Measurements from ENCODE around the gene CDK14. TPM values are rescaled to one million over a fixed set of nuclear protein-coding genes. Genes with fewer than 3 reads are reported as not detected.

The CDK14 gene
- total RNA-seq, 1 donor, result 11.1 TPM

DNA sequence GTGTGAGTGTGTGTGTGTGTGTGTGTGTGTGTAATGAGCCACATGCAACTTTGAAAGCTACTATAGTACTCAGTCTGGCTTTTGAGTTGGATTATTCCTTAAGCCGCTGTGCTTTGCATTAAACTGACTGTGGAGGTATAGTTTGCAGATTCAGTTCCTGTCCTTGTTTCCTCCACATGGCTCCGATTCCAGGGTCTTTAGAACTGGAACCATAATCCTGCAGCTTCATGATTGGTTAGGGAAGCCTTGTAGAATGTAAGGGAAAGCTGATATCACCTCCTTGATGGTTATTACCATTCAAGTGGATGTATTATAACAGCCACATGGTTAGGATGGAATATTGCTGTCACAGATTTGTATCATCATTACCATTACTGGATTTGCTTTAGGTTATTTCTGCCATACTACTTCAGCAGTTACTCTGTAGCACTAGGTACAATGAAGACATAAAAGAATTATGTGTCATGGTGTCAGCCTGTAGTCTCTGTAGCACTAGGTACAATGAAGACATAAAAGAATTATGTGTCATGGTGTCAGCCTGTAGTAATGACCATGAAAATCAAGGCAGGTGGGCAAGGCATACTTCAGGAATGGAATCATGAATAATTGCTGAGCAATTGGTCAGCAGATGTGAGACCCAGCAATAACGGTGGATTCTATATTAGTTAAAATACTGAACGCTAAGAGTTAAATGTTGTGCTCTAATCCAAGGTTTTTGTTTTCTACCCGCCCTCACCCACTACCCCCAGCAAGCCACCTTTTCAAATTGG lies 393.1 kb downstream of the CDK14 start:
- Histone ChIP-seq H3K27me3 (ENCODE audit: insufficient read depth, low read length) (no peaks in the 10 kb centered on the region), H3K9me3 (ENCODE audit: low read depth, low read length) (no peaks in the 10 kb centered on the region), H3K4me1 (ENCODE audit: insufficient read depth, low read length) (no peaks in the 10 kb centered on the region), H3K4me3 (ENCODE audit: low read length) (no peak overlapping the region)

DNA sequence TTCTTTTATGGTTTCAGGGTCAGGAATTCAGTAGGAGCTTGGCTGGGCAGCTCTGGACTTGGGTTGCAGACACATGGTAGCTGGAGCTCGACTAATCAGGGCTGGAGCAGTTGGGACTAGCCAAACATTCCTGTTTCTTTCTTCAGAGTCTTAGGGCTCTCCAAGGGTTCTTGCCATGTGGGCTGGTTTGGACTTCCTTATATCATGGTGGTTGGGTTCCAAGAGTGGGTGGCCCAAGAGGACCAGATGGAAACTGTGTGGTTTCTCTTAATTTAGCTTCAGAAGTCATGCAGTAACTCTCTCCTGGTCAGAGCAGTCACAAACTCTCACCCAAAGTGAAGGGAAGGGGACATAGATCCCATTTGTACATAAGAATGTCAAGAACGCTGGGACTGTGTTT lies 398.0 kb downstream of the CDK14 start:
- Histone ChIP-seq H3K4me1 (ENCODE audit: insufficient read depth, low read length) (no peaks in the 10 kb centered on the region), H3K9me3 (ENCODE audit: low read depth, low read length) (no peaks in the 10 kb centered on the region), H3K27me3 (ENCODE audit: insufficient read depth, low read length) (no peaks in the 10 kb centered on the region), H3K4me3 (ENCODE audit: low read length) (no peak overlapping the region)

DNA sequence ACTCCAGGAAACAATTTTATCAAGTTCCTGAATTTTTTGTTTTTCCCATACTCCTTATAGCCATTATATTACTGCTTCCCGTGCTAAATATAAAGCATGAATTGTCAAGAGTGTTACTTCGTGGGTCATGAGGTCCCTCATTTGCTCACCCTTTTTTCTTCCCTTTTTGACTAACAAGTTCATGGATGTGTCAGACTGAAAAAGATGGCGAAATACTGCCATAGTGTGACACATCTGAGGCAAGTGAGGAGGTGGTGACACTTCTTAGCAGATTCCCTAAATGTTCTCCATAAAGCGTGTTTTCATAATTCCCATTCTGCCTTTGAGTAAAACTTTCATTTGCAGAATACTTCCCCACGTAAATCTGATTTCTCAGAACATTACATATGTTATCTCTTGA lies 398.5 kb downstream of the CDK14 start:
- H3K4me1 ChIP-seq (ENCODE audit: insufficient read depth, low read length), result no peaks in the 10 kb centered on the region
- no peak overlapping the region for H3K4me3 ChIP-seq (ENCODE audit: low read length)
- H3K9me3 ChIP-seq (ENCODE audit: low read depth, low read length), result no peaks in the 10 kb centered on the region
- H3K27me3 ChIP-seq (ENCODE audit: insufficient read depth, low read length), result no peaks in the 10 kb centered on the region

DNA sequence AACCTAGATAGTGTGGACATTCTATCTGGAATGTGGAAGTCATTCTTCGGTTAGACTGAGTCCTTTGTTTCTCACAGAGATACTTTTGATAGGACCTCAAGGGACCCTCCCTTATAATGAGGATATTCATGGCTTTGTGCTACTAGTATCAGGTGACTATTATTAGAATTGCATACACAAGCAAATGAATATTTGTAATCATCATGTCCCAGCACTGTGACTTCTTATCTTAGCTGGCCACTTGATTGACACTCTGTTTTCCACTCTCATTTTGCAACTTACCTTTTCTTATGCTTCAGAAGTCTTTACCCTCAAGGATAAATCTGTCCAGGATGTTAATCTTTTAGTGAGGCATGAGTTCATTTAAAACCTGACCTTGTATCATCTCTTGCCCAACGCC lies 399.9 kb downstream of the CDK14 start:
- H3K9me3 ChIP-seq (ENCODE audit: low read depth, low read length), result no peaks in the 10 kb centered on the region
- no peaks in the 10 kb centered on the region for H3K27me3 ChIP-seq (ENCODE audit: insufficient read depth, low read length)
- H3K4me1 ChIP-seq (ENCODE audit: insufficient read depth, low read length), result no peaks in the 10 kb centered on the region
- no peak overlapping the region for H3K4me3 ChIP-seq (ENCODE audit: low read length)

DNA sequence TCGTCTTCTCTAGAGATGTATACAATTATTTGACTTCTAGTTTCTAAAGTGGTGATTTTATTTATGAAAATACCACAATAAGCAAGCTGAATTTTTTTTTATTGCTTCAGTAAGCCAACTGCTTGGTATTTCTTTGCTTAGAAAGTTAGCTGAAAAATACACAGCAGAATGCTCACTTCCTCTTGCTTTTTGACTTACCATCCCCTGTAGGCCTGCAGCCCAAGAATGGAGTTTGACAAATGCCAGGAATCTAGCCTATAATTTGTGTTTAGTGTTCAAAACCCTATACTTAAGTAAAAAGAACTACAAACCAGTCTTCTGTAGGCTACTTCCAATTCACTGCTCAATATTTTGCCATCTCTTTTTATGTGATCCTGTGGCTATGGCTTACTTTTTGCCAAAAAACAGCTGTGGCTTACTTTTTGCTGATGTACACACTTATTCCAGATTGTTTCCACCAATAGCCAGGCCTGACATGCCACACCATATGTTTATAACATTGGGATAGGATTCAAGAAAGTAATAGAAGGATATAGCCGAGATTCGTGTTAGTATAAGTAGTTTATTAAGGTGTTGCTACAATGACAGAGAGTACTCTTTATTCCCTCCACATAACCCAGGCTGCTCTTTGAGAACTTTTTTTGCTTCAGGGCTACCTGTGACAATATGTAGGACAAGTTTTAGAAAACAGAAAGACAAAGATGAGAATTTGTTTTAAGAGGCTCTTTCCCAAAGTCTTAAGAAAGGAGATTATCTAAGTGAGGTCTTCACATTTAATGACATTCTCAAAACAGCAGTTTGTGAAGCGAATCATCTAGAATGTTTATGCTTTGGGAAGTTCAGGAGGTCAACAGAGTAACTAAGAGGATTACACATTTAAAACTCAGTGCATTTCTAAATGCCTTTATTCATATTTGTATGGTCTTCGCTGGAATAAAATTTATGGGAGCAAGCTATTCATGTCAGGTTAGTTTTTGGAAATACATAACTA lies 404.2 kb downstream of the CDK14 start:
- H3K9me3 ChIP-seq (ENCODE audit: low read depth, low read length), result no peaks in the 10 kb centered on the region
- H3K27me3 ChIP-seq (ENCODE audit: insufficient read depth, low read length), result no peaks in the 10 kb centered on the region
- H3K4me3 ChIP-seq (ENCODE audit: low read length), result no peak overlapping the region

DNA sequence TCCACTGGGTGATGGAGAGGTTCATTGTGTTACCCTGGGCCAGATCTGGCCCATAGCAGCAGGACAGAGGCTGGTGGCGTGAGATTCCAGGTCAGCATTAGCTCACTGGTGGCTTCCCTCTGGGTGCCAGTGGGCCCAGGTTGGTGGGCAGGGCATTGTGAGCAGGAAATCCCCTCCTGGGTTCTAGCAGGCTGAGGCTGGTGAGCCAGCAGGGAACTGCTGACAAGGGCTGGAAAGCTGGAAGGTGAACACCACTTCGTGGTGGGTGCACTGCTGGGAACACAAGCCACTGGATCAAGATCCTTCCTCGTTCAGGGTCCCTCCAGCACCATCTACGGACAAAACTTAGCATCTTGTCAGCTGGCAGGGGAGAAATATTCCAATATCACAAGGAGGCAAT lies 408.9 kb downstream of the CDK14 start:
- H3K4me3 ChIP-seq (ENCODE audit: low read length), result no peak overlapping the region
- no peaks in the 10 kb centered on the region for H3K4me1 ChIP-seq (ENCODE audit: insufficient read depth, low read length)
- no peaks in the 10 kb centered on the region for H3K27me3 ChIP-seq (ENCODE audit: insufficient read depth, low read length)
- H3K9me3 ChIP-seq (ENCODE audit: low read depth, low read length), result no peaks in the 10 kb centered on the region

More for the DNA sequence above, 404.2 kb downstream of the CDK14 start:
- no peaks in the 10 kb centered on the region for H3K4me1 ChIP-seq (ENCODE audit: insufficient read depth, low read length)

DNA sequence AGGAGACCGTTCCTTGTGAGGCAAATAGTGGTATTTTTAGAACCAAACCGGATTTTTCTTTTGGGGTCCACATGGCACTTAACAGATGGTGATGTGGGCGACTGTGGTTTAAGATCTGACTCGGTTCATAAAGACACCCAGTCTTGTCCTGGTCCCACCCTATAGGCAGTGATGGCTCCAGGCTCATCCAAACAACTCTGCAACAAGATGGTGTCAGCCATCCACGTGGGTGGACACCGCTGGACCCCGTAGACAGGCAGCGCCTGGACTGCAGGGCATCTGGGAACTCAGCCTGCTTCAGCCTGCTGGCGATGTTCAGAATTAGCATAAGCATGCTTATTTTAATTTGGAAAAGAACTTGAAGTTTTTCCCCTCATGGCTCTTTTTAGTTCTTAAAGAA lies 409.7 kb downstream of the CDK14 start:
- Histone ChIP-seq H3K27me3 (ENCODE audit: insufficient read depth, low read length) (no peaks in the 10 kb centered on the region), H3K9me3 (ENCODE audit: low read depth, low read length) (no peaks in the 10 kb centered on the region), H3K4me3 (ENCODE audit: low read length) (no peak overlapping the region), H3K4me1 (ENCODE audit: insufficient read depth, low read length) (no peaks in the 10 kb centered on the region)

DNA sequence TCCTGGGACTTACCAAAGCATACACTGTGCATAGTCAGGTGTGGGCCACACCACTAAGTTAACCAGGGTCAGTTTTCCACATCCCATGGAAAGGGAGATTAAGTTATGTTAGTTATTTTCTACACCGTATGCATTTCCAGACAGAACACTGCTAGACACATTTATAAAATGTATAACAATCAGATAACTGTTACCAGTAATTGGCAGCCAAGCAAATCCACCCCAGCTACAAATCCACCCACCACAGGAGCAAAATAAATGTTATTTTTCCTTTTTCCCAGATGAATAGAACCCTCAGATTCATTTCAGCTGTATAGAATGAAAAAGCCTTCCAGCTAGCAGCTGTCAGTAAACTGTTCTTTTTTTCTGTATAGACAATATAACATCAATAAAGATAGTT lies 411.2 kb downstream of the CDK14 start:
- H3K9me3 ChIP-seq (ENCODE audit: low read depth, low read length), result no peaks in the 10 kb centered on the region
- no peaks in the 10 kb centered on the region for H3K27me3 ChIP-seq (ENCODE audit: insufficient read depth, low read length)
- H3K4me3 ChIP-seq (ENCODE audit: low read length), result no peak overlapping the region
- H3K4me1 ChIP-seq (ENCODE audit: insufficient read depth, low read length), result no peaks in the 10 kb centered on the region

DNA sequence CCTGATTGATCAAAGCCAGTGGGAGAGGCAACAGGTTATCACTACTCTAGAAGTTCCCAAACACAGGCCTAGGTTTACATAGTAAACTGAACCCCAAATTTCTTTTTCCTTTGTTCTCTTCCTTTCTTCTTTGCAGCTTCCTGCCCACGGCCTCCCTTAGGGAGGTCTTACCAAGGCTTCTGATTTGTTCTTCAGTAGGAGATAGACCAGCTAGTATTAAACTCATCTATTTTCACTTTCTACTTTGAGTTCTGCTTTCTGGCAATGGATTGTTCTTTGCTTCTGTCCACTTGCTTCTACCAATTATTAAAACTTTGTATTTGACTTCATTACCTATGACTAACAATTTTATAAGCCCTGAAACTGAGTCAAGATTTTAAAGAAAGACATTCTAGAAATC lies 417.0 kb downstream of the CDK14 start:
- Histone ChIP-seq H3K4me3 (ENCODE audit: low read length) (no peak overlapping the region), H3K27me3 (ENCODE audit: insufficient read depth, low read length) (no peaks in the 10 kb centered on the region), H3K4me1 (ENCODE audit: insufficient read depth, low read length) (no peaks in the 10 kb centered on the region), H3K9me3 (ENCODE audit: low read depth, low read length) (no peaks in the 10 kb centered on the region)

DNA sequence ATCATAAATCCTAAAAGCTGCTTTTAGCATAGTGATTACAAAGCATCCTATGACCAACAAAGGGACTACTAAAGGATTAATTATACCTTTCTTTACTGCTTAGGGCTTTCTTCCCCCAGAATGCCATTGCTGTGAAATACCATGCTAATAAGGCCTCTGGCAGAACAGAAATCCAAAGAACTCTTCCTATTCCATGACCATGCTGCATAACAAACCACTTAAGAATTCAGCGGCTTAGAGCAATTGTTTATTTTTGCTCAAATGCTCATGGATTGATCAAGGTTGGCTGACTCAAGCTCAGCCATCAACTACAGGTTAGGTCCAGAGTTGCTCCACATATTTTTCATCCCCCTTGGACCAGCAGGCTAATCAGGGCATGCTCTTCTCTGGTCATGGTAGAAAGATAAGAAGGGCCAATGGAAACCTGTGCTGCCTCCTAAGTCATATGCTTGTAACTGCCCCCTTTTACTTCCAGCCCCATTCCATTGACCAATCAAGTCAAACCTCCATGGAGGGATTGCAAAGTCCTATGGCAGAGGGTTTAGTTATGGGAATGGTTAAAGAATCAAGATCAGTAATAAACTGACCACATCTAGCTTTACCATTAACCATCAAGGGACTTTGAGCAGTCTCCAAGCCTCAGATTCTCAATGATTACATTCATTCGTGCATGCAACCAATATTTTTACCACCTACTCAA lies 423.7 kb downstream of the CDK14 start:
- no peak overlapping the region for H3K4me3 ChIP-seq (ENCODE audit: low read length)
- no peaks in the 10 kb centered on the region for H3K9me3 ChIP-seq (ENCODE audit: low read depth, low read length)
- no peaks in the 10 kb centered on the region for H3K4me1 ChIP-seq (ENCODE audit: insufficient read depth, low read length)
- H3K27me3 ChIP-seq (ENCODE audit: insufficient read depth, low read length), result no peaks in the 10 kb centered on the region

DNA sequence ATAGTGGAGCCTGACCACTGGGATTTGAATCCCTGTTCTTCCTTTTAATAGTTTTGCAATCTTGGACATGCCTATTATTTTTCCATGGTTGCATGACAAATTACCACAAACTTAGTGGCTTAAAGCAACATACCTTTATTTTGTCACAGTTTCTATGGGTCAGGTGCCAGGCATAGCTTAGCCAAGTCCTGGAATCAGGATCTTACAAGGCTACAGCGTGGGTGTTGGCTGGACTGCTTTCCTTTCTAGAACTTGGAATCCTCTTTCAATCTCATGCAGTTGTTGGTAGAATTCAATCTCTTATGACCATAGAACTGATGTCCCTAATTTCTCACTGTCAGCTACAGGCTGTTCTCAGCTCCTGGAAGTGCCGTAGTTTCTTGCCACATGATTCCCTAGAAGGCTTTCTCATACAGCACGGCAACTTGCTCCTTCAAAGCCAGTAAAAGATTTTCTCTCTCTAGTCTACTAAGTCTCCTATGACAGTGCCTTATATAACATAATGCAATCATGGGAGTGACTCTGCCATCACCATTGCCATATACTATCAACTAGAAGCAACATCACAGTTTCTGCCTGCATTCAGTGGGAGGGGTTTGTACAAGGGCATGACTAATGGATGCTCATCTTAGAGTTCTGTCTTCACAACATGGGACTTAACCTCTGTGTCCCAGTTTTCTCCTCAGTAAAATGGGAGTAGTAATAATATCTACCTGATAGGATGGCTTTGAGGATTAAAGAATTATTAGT lies 424.7 kb downstream of the CDK14 start:
- Histone ChIP-seq H3K4me3 (ENCODE audit: low read length) (no peak overlapping the region), H3K27me3 (ENCODE audit: insufficient read depth, low read length) (no peaks in the 10 kb centered on the region), H3K9me3 (ENCODE audit: low read depth, low read length) (no peaks in the 10 kb centered on the region), H3K4me1 (ENCODE audit: insufficient read depth, low read length) (no peaks in the 10 kb centered on the region)

DNA sequence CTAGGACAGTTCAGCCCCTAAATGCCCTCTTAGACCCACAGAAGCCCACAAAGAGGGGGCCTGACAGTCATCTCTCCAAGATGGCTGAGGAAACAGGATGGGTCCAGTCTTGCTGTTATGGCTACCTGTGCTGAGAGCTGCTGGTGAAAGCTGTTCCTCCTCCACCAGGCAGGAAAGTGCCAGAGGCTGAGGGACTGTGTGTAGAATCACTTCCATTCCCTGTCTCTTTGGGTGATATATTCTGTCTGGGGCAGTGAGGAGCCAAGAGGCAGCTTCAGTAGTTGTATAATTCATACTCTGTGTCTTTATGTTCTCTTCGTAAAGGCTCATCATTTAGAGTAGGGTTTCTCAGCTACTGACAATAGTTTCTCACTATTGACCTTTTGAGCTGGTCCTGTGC lies 425.8 kb downstream of the CDK14 start:
- no peaks in the 10 kb centered on the region for H3K9me3 ChIP-seq (ENCODE audit: low read depth, low read length)
- no peaks in the 10 kb centered on the region for H3K4me1 ChIP-seq (ENCODE audit: insufficient read depth, low read length)
- no peaks in the 10 kb centered on the region for H3K27me3 ChIP-seq (ENCODE audit: insufficient read depth, low read length)
- no peak overlapping the region for H3K4me3 ChIP-seq (ENCODE audit: low read length)

DNA sequence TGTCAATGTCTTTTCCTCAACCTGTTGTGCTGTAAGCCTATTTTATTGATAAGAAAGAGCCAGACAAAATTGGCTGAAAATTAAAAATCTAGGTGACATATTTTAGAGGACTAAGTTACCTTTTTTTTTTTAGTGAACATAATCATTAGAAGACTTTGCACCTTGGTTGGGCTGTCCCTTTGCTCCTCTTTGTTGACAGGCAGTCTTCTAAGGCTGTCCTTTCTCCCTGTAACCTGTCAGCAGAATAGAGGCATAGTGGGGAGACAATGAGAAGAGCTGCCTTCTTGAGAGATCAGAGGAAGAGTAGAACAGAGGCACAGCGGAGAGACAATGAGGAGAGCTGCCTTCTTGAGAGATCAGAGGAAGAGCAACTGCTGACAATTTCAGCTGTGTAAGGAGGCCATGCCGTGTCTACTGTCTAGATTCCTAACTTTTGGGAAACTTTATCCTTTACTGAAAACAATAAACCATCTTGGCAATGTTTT lies 429.8 kb downstream of the CDK14 start:
- Histone ChIP-seq H3K4me1 (ENCODE audit: insufficient read depth, low read length) (no peaks in the 10 kb centered on the region), H3K27me3 (ENCODE audit: insufficient read depth, low read length) (no peaks in the 10 kb centered on the region), H3K4me3 (ENCODE audit: low read length) (no peak overlapping the region), H3K9me3 (ENCODE audit: low read depth, low read length) (no peaks in the 10 kb centered on the region)

DNA sequence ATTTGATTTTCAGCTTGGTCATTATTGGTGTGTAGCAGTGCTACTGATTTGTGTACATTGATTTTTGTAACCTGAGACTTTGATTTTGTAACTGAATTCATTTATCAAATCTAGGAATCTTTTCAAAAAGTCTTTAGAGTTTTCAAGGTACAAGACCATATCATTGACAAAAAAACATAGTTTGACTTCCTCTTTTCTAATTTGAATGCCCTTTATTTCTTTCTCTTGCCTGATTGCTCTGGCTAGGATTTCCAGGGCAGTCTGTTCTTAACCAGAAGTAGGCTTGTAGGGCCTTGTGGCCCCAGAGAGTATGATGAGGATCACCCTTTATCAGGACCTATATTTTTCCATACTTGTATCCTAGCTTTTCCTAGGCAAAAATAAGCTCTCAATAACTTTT lies 433.6 kb downstream of the CDK14 start:
- Histone ChIP-seq H3K4me1 (ENCODE audit: insufficient read depth, low read length) (no peaks in the 10 kb centered on the region), H3K9me3 (ENCODE audit: low read depth, low read length) (no peaks in the 10 kb centered on the region), H3K4me3 (ENCODE audit: low read length) (no peak overlapping the region), H3K27me3 (ENCODE audit: insufficient read depth, low read length) (no peaks in the 10 kb centered on the region)

Data from mononuclear cell (primary cell).